AG09319 (cell line): ENCODE results near the gene EXT2.
A peak's percentile ranks its signal among the peaks of the same experiment; 100 is the strongest.

Experiments used
- DNase-seq: peaks from one replicate; pipeline ENCODE4 v3.0.0-alpha.2; 2010; ENCODE audit warnings: low read depth; ENCODE audit errors: extremely low read depth
- CTCF ChIP-seq: IDR thresholded peaks from 2 replicates; pipeline ENCODE4 v1.5.1; 2011; ENCODE audit warnings: low read depth, mild to moderate bottlenecking, inconsistent platforms, low read length, moderate library complexity

The EXT2 gene

GRCh38 chr11:44095506-44096359 lies at the start of gene EXT2:
EXT2 (plus strand) TSS chr11:44095678; CDS start chr11:44107713, 12,035 bp downstream.
- TF ChIP-seq CTCF, result peak; percentile 91
- peak; percentile 63 for DNase-seq

GRCh38 chr11:44046182-44046581 lies 49.3 kb upstream of the EXT2 start:
- DNase-seq, result no peak
- no peak for TF ChIP-seq CTCF

GRCh38 chr11:44047298-44047697 lies 48.2 kb upstream of the EXT2 start:
- TF ChIP-seq CTCF, result no peak
- DNase-seq, result no peak

- no peak for TF ChIP-seq CTCF
These were observed 47.5 kb upstream of the EXT2 start, which contains the start of gene ACCSL for GRCh38 chr11:44047931-44048431. ACCSL (plus strand) TSS chr11:44047981; CDS start chr11:44048037, 56 bp downstream.

GRCh38 chr11:44049832-44050231 lies 45.6 kb upstream of the EXT2 start:
- DNase-seq, result no peak
- no peak for TF ChIP-seq CTCF

More at GRCh38 chr11:44047931-44048431, 47.5 kb upstream of the EXT2 start, which contains the start of gene ACCSL:
- DNase-seq, result no peak

- no peak for DNase-seq
- no peak for TF ChIP-seq CTCF
These were observed 44.3 kb upstream of the EXT2 start for GRCh38 chr11:44051171-44051570.

- no peak for TF ChIP-seq CTCF
- DNase-seq, result no peak
These were observed 38.1 kb upstream of the EXT2 start for GRCh38 chr11:44057340-44057739.
